HFFc6 (cell line): ENCODE results near the gene OLFML2B. TPM values are rescaled to one million over a fixed set of nuclear protein-coding genes. Genes with fewer than 3 reads are reported as not detected.
A peak's percentile ranks its signal among the peaks of the same experiment; 100 is the strongest.

Experiments
- DNase-seq: peaks from one replicate; pipeline ENCODE4 v3.0.0-alpha.2; 2018
- H3K27ac Mint-ChIP-seq: 2 replicates; pipeline ENCODE4 v1.8.0; 2020; ENCODE audit warnings: mild to moderate bottlenecking, mixed read lengths
- H3K27me3 Mint-ChIP-seq: 2 replicates; pipeline ENCODE4 v1.8.0; 2021; ENCODE audit warnings: mild to moderate bottlenecking, moderate library complexity, mixed read lengths; ENCODE audit not compliant: insufficient read depth
- H3K36me3 Mint-ChIP-seq: 2 replicates; pipeline ENCODE4 v1.8.0; 2021; ENCODE audit warnings: low read depth, mixed read lengths
- H3K4me1 Mint-ChIP-seq: 2 replicates; pipeline ENCODE4 v1.8.0; 2020; ENCODE audit warnings: low read depth, mixed read lengths
- H3K4me3 Mint-ChIP-seq: 2 replicates; pipeline ENCODE4 v1.8.0; 2020; ENCODE audit warnings: mild to moderate bottlenecking, moderate library complexity, mixed read lengths
- H3K9me3 Mint-ChIP-seq: 2 replicates; pipeline ENCODE4 v1.8.0; 2020; ENCODE audit warnings: mild to moderate bottlenecking, mixed read lengths
- total RNA-seq, 6 experiments: library from RNA; stranded (reverse); fragmentation: NEBNext Ultra II Directional; extraction: Animal tissue kit (Norgen Biotek cat#: 25700); gene quantifications; 2 replicates in 1 of 6; 3 replicates in 5 of 6; pipeline ENCODE4 v1.2.3, GENCODE V29; 2021
- TF ChIP-seq, protein P1 (sequence below): fragments of 200-600 bp; sonication (generic); IDR thresholded peaks from 2 replicates; pipeline ENCODE4 v1.5.0; 2021; ENCODE audit warnings: antibody characterized with exemption, mild to moderate bottlenecking

Gene OLFML2B
- total RNA-seq, 6 experiments from 2014 or later = 4.9 to 9.1 (median 7.0) TPM

DNA sequence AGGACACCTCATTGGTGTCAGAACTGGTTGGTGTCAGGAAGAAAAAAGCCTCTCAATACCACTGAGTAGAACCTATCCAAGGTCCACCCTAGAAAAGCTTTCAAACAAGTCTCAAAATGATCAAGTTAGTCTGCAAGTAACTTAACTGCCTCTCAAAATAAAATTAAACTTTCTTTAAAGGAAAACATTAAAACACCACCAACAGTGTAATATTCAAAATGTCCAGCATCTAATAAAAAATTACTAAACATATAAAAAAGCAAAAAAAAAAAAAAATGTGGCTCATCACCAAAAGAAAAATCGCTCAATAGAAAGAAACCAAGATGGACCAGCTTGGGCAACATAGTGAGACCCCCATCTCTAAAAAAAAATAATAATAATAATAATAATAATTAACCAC lies 18.7 kb upstream of the OLFML2B start:
- peaks cover 2% of the 10 kb centered on the region; the same call in 1 of the 2 replicates for H3K27me3 Mint-ChIP-seq
- TF ChIP-seq, protein P1, sequence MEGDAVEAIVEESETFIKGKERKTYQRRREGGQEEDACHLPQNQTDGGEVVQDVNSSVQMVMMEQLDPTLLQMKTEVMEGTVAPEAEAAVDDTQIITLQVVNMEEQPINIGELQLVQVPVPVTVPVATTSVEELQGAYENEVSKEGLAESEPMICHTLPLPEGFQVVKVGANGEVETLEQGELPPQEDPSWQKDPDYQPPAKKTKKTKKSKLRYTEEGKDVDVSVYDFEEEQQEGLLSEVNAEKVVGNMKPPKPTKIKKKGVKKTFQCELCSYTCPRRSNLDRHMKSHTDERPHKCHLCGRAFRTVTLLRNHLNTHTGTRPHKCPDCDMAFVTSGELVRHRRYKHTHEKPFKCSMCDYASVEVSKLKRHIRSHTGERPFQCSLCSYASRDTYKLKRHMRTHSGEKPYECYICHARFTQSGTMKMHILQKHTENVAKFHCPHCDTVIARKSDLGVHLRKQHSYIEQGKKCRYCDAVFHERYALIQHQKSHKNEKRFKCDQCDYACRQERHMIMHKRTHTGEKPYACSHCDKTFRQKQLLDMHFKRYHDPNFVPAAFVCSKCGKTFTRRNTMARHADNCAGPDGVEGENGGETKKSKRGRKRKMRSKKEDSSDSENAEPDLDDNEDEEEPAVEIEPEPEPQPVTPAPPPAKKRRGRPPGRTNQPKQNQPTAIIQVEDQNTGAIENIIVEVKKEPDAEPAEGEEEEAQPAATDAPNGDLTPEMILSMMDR = no peak
- no peak for DNase-seq
- H3K4me3 Mint-ChIP-seq = no peak overlapping the region
- peaks cover under 1% of the 10 kb centered on the region; the same call in 1 of the 2 replicates for H3K4me1 Mint-ChIP-seq
- no peak overlapping the region for H3K27ac Mint-ChIP-seq
- no peaks in the 10 kb centered on the region for H3K36me3 Mint-ChIP-seq
- no peaks in the 10 kb centered on the region for H3K9me3 Mint-ChIP-seq

DNA sequence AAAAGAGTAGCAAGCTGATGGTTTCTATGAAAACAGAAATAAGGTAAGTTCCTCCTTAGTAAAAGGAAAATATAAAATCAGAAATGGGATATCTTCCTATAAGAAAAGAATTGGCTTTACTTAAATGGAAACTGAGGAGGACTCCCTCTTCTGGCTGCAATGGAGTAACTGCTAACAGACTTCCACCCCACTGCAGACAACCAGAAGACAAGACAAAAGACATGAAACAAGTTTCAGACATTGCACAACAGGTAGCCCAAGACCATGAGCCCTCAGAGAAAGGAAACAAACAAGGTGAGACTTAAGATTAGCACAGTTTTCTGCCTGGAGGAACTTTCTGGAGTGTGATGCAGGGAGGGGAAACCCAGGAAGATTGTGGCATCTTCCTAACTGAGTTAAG lies 17.0 kb upstream of the OLFML2B start:
- Mint-ChIP-seq H3K36me3 (no peaks in the 10 kb centered on the region), H3K27ac (no peak overlapping the region)
- DNase-seq = peak; percentile 35

DNA sequence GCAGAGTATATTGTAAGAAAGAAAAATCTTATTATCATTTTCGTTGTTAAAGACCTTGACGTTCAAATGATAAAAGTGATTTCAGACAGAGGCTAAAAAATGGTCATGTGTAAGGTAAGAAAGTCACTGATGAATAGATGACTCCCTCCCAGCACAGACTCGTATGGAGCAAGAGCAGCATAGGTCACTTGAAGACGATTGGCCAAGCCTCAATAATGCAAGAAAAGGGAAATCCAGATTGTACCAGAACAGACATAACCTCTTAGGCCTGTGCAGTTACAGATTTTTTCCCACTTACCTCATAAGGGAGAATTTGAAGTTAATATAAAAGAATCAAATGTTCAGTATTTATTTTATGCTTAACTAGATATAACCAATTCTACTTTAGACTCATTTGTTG lies 16.3 kb upstream of the OLFML2B start:
- H3K27ac Mint-ChIP-seq = no peak overlapping the region
- peaks cover 20% of the 10 kb centered on the region for H3K4me1 Mint-ChIP-seq
- H3K36me3 Mint-ChIP-seq = no peaks in the 10 kb centered on the region
- TF ChIP-seq, protein P1 = no peak
- DNase-seq = no peak
- H3K27me3 Mint-ChIP-seq = peaks cover 2% of the 10 kb centered on the region; the same call in 1 of the 2 replicates
- H3K9me3 Mint-ChIP-seq = no peaks in the 10 kb centered on the region
- H3K4me3 Mint-ChIP-seq = no peak overlapping the region

More for the DNA sequence above, 17.0 kb upstream of the OLFML2B start:
- Mint-ChIP-seq H3K4me1 (peaks cover 14% of the 10 kb centered on the region), H3K4me3 (no peak overlapping the region), H3K9me3 (no peaks in the 10 kb centered on the region), H3K27me3 (peaks cover 2% of the 10 kb centered on the region; the same call in 1 of the 2 replicates)
- TF ChIP-seq, protein P1 = peak; percentile 78

DNA sequence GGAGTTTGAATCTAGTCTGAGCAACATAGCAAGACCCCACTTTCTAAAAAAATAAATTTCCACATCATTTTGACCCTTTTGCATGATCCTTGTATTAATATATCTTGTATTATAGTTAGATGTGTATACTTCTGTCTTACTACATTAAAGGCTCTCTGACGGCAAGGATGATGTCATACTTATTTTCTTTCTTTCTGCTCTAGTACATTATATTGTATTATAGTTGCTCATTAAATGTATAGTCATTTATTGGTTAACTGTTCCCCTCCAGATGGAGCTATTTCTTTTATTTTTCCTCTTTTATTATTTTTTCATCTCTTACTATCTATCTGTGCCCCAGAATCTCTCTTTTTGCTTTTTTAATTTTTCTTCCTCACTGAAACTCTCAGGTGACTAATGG lies 15.0 kb upstream of the OLFML2B start:
- Mint-ChIP-seq H3K27me3 (peaks cover 4% of the 10 kb centered on the region), H3K27ac (no peak overlapping the region), H3K36me3 (no peaks in the 10 kb centered on the region), H3K9me3 (no peaks in the 10 kb centered on the region), H3K4me3 (no peak overlapping the region), H3K4me1 (peaks cover 20% of the 10 kb centered on the region)
- no peak for DNase-seq
- TF ChIP-seq, protein P1 = peak; percentile 27; the same call in 1 of the 2 replicates

DNA sequence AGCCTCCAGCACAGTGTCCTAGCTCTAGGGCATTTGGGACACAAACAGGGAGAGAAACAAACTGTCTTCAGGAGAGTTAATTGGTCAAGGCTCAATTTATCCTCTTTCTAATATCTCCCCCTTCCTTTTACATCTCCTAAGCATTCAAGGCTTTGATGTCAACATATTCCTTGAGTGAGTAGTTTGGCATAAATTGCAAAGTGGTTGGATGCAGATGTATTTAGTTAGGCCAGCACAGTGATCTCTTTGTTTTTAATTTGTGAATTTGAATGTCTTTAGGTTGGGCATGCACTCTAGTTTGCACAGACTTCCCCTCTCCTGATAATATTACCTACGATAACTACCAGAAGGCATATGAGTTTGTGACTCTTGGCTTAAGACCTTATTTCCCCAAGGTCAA lies 12.5 kb upstream of the OLFML2B start:
- H3K4me1 Mint-ChIP-seq = peaks cover 20% of the 10 kb centered on the region
- no peaks in the 10 kb centered on the region for H3K36me3 Mint-ChIP-seq
- DNase-seq = no peak
- no peak overlapping the region for H3K4me3 Mint-ChIP-seq
- no peak overlapping the region for H3K27ac Mint-ChIP-seq
- no peaks in the 10 kb centered on the region for H3K9me3 Mint-ChIP-seq
- peaks cover 5% of the 10 kb centered on the region for H3K27me3 Mint-ChIP-seq
- TF ChIP-seq, protein P1 = no peak

DNA sequence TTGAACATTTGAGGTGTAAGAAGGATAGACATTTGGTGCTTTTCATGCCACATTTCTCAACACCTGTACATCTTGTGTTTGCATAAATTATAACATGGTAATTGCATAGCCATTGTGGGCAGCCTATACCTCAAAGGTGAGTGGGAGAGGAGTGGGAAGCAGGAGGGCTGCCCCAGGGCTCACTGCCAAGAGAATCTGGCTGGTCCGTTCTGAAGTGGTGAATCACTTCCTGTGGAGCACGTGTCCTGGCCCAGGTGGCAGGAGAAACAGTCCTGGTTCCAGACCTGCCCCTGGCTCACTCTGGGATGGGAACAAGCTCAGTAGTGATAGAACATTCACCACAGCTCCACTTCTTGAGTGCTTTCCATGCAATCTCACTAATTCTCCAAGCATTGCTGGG lies 11.6 kb upstream of the OLFML2B start:
- no peak for DNase-seq
- TF ChIP-seq, protein P1 = no peak
- H3K9me3 Mint-ChIP-seq = no peaks in the 10 kb centered on the region
- H3K27ac Mint-ChIP-seq = no peak overlapping the region
- H3K4me3 Mint-ChIP-seq = no peak overlapping the region
- peaks cover 5% of the 10 kb centered on the region for H3K27me3 Mint-ChIP-seq
- H3K4me1 Mint-ChIP-seq = peaks cover 29% of the 10 kb centered on the region
- no peaks in the 10 kb centered on the region for H3K36me3 Mint-ChIP-seq
